GM18505 (cell line): Measurements from ENCODE around the gene DMRT1.

Experiments used
- ATAC-seq: cut with Tn5 transposase; IDR thresholded peaks from one replicate; pipeline ENCODE4 v1.9.1; 2021; ENCODE audit not compliant: unreplicated experiment
- POLR2A ChIP-seq: IDR thresholded peaks from 4 replicates; pipeline ENCODE4 v1.6.1; 2011; ENCODE audit warnings: borderline replicate concordance; ENCODE audit not compliant: insufficient read depth, insufficient read length; ENCODE audit errors: extremely low read depth

DMRT1 gene

DNA sequence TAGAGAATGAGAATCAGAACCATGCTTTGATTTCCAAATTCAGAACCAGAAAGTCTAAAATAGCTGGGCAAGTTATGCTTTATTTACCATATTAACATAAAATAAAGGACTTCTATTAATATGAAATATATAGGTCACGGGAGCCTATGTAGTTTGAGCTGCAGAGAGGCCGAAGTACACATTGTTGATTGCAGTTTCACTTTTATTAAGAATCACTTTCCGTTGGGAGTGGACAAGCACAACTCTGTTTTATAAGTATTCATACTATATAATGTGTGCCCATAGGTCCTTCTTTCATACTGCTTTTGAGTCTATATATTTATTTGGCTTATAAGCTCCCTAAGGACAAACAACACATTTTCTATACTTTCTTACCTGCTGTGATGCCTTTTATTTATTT is 76.2 kb downstream of the DMRT1 start:
- no peak for TF ChIP-seq POLR2A
- ATAC-seq: no peak

DNA sequence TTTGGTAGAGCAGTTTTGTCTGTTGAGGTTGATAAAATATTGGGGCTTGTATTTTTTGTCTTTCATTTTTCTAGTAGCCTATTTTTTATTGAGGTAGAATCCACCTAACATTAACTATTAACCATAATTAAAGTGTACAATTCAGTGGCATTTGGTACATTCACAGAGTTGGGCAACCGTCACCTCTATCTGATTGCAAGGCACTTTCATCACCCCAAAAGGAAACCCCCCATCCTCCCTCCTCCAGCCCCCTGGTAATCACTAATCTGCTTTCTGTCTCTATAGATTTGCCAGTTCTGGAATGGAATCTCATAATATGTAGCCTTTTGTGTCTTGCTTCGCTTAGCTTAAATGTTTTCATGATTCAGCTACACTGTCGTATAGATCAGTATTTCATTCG is 79.4 kb downstream of the DMRT1 start:
- no peak for TF ChIP-seq POLR2A
- ATAC-seq: no peak

DNA sequence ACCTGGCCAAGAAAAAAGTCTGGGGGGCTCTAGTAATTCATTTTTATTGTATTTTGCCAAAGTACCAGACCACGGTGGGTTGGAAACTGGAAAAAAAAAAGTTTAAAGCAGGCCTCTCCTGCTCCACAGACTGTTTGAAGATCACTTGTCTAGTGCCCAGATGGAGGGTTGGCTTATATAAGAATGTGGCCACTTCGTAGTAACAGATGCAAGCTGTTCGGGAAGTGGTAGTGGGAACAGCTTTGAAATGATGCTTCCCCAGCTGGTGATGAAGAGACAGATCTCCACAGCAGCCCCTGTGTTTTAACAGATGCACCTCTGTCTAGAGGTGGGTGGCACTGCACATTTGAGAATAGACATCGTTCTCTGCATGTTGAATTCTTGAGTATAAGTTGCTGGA is 80.7 kb downstream of the DMRT1 start:
- ATAC-seq: no peak
- no peak for TF ChIP-seq POLR2A

DNA sequence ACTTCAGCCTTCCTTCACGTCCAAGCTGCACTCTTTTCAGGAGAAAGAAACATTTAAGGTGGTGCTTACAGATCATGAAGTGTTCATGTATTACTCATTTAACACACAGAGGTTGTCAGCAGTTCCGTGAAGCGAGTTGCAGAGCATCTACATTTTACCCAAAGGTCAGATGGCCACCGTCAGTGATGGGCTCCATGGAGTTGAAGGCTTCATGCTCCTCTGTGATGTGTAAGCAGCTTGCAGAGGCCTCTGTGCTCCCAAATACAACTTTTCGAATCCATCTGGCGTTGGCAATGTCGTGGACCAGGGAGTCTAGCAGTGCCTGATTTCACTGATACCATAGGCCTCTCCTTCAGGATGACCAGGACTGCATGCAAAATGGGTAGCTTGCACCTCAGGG is 81.2 kb downstream of the DMRT1 start:
- no peak for ATAC-seq
- no peak for TF ChIP-seq POLR2A

DNA sequence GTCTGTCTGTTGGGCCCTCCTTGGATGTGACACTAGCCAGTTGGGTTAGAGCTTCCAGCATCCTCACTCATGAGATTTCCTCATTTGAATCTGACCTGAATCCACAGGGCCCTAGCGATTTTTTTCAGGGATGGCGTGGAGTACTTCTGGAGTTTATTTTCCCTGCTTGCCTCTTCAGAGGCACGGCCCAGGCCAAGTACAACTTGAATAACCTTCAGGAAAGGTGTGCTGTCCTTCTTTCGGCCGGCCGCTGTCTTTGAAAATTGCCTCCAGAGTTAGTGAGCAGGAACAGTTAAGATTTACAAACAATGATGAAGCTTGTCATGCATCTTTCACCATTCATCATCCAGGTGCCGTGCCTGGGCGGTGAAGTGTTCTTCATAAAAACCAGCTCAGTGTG is 85.5 kb downstream of the DMRT1 start:
- no peak for ATAC-seq
- no peak for TF ChIP-seq POLR2A

DNA sequence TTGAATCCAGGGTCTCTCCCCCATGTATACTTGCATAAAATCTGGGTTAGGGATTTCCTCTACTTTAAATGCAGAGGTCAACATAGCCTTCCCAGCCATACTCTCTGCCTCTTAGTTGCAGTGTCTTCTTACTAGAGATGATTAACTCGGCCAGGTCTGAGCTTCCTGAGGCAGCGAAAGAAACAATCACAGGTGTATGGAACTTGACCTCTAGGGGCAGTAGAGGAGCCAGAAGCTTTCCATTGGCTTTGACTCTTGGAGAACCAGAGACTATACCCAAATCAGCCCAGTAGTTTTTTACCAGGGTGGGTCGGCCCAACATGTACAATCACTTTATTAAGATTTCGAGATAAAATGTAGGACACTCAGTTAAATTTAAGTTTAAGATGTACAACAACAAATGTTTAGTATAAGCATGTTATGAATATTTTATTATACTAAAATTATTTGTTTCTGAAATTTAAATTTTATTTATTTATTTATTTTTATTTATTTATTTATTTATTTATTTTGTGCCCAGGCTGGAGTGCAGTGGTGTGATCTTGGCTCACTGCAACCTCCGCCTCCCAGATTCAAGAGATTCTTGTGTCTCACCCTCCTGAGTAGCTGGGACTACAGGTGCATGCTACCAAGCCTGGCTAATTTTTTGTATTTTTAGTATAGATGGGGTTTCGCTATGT is 87.0 kb downstream of the DMRT1 start:
- no peak for TF ChIP-seq POLR2A
- no peak for ATAC-seq

DNA sequence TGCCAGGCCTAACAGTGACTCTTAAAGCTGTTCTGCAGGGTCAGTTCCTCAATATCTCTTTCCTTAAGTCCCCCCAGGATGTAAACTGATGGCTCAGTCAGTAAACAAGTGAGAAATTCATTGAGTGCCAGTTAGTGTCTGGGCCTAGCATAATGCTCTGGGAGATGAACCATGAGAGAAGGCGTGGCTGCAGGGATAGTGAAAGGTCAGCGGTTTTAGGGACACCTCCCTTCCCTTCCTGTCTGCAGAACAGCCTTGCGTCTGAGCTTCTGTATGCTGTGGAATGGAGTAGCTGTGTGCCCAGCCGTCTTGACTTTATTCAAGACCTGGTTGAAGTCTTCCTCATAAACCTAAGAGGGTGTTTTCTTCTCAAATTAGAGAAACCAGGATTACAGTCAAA is 88.2 kb downstream of the DMRT1 start:
- no peak for TF ChIP-seq POLR2A
- ATAC-seq: no peak

DNA sequence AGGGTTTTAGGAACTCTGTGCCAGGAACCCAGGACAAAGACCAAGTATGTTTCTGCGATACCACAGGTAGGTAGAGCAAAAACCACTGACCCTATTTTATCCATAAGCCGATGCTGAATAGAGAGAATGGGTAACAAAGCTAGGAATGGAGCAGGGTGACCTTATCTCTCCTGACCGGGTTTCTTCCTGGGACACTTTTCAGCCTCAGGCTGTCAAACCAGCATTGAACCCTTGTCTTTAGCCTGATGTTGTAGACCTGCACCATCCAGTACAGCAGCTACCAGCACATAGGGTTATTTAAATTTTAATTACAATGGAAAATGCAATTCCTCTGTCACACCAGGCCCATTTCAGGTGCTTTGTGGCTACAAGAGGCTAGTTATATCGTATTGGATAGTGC is 91.9 kb downstream of the DMRT1 start:
- no peak for ATAC-seq
- no peak for TF ChIP-seq POLR2A

DNA sequence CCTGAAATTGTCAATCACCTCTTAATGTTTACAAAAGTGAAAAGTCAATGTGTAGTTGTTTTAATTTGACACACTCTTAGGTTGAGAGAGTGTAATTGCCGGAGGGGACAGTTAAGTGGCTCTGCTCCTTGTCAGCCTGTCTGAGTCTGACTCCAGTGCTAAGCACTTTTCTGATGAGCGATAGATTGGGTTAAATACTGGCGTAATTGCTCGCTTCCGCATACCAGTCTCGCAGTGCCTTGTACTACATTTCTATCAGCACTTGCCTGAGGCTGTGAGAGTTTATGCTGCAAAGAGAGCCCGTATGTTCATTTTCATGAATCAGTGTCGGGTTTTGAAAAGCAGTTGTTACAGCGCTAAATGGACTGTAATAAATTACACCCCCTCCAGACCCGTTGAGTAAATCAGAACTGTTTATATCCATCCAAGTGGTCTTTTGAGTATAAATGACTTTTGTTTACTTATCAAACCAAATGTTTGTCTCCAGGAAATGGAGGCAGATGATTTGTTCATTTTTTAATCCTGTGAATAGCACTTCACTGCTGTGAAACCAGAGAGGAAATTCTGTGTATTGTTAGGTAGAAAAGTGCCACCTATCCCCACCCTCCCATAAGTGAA is 94.0 kb downstream of the DMRT1 start:
- no peak for ATAC-seq
- no peak for TF ChIP-seq POLR2A

DNA sequence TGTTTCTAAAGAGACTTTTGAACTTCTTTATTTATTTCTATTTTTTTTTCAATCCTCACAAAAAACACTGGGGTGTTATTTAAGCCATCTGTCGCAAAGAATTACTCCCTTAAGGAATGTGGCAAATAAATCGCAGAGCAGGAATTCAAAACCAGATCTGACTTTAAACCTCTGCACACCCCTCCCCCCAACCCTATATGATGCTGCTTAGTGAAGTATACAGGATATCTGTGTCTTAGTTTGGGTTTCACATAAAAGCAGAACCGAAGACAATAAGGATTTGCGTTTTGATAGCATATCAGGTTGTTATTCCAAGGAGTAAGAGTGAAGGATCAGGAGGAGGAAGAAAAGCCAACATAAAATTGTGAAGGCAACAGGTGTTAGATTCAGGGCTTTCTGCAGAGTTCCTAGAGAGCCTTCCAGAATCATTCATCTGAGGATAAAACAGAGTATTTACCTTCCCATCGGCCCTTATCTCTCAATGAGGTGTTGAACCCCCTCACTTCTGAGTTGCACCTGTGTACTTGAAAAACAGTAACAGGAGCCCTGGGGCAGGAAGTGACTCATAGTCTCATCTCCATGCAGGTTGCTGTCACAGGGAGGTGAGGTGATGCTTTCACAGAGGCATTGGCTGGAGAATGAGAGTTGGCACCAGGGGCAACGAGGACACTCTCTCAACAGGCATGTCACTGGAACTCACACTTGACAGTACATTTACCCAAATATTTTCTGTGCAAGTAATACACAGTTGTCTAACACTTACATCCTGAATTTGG is 101.5 kb downstream of the DMRT1 start:
- TF ChIP-seq POLR2A: no peak

DNA sequence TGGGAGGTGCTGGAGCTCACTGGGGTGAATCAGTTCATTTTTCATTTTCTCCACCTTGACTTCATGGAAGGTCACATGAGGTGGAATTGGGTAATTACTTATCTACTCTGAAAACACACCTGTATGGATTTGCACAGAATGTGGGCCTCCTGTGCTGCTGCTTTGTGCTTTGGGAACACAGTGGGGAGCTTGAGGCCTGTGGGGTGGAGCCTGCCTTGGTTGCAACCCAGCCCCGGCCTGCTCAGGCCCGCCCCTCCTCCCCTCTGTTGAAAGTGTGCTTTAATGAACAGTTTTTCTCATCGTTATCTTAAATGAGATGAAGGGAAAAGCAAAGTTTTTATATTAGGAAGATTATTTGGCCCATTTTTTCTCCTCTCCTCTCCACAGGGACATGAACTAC is 106.5 kb downstream of the DMRT1 start:
- no peak for TF ChIP-seq POLR2A
- no peak for ATAC-seq

More for the DNA sequence above, 101.5 kb downstream of the DMRT1 start:
- ATAC-seq: no peak

DNA sequence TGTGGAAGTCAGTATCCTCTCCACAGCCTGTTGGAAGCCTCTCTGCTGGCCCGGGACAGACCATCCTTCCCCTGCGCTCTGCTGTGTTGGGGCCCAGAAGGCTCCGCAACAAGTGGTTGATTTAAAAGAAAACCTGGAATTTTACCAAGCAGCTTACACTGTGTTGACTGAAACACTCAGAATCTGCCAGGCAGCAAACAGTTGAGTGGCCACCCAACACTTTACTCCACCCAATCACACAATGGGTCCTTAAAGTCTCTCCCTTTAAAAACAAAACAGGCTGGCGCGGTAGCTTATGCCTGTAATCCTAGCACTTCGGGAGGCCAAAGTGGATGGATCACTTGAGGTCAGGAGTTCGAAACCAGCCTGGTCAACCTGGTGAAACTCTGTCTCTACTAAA is 107.0 kb downstream of the DMRT1 start:
- no peak for ATAC-seq
- no peak for TF ChIP-seq POLR2A

DNA sequence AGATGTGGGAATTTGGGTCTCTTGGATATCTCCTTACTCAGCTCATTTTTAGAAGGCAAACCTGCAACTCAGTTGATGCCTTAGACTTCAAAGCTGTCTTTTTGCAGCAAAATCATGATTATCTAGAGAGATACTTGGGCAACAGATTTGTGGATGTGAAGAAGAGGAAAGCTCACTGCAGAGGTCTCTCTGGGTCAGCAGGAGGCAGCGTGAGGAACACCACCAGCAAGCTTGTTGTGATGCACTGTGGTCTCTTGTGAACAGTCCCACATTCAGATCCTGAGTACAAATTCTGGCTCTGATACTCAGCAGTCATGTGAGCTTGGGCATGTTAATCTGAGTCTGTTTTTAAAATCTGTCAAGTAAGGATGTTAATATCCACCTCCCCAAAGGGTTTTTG is 108.6 kb downstream of the DMRT1 start:
- no peak for ATAC-seq
- no peak for TF ChIP-seq POLR2A

DNA sequence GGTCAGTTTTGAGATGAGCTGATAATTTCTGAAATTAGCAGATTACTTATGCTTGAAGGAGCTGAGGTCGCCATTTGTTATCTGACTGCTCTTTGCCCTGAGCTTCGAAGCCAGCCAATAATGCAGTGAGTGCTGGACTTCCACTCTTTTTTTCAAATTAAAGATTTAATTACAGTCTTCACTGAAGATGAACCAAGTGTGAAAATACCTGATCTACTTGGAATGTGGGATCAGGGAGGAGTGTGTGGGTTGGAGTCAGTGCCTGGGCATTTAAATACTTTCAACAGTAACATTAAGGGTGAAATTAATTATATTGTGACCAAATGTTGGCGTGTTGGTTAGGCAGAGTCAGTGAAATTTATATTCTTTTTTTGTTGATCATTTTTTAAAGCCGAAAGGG is 111.0 kb downstream of the DMRT1 start:
- no peak for TF ChIP-seq POLR2A
- no peak for ATAC-seq

DNA sequence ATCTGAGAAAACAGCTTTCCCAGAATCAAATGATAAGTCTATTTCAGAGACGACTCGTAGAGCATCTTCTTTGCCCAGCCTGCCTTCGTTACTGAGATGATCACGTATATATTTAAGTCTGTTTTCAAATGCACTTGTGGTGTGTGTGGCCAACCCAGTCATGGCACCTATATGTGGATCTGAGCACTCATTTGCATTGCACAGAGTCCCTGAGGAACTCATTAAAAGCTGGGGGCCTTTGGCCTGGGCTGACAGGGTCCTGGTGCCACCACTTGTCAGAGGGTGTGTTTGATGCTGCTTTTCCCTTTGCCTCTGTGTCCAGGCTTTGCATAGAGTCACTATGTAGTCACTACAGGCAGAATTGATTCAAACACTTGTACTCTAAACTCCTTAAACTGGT is 117.6 kb downstream of the DMRT1 start:
- TF ChIP-seq POLR2A: no peak
- ATAC-seq: no peak

DNA sequence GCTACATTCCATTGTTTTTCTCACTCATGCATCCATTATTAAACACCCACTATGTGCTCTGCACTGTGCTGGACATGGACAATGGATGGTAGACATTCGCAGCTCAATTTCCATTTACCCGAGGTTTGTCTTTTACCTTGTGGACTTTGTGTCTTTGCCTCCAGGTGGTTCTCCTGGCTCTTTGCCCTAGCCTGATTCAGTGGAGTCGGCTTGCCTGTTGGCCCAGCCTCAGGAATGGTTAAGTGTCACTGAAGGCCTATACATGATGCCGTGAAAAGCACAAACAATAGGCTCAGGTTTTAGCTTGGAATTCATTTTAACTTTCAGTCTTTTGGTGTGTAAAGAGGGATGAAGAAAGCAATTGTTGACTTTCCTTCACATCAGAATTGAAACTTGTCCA is 118.4 kb downstream of the DMRT1 start:
- ATAC-seq: no peak
- TF ChIP-seq POLR2A: no peak
